CD8-positive, alpha-beta memory T cell (primary cell): ENCODE data around the gene ALG13. TPM values are rescaled to one million over a fixed set of nuclear protein-coding genes. Genes with fewer than 3 reads are reported as not detected.

Source experiments
- CTCF ChIA-PET: fragments of 350-600 bp; sonication (Branson Sonifier 250); formaldehyde crosslinking; loops from one replicate; lab custom pipeline; 2021; ENCODE audit warnings: antibody characterized with exemption; lab: Charles Lee
- POLR2A ChIA-PET: fragments of 350-600 bp; sonication (Branson Sonifier 250); formaldehyde crosslinking; loops from one replicate; lab custom pipeline; 2021; ENCODE audit warnings: antibody characterized with exemption; lab: Charles Lee
- DNase-seq, 5 donors: peaks; one replicate each; pipeline versions ENCODE4 v3.0.0 to v3.0.0-alpha.2; 2020 to 2022; ENCODE audit warnings: mixed read lengths in 1 of 5
- H3K27ac ChIP-seq: one replicate; pipeline ENCODE4 v1.7.0; 2013; ENCODE audit warnings: low read depth, mild to moderate bottlenecking, low read length, moderate library complexity
- H3K27me3 ChIP-seq: 2 replicates; pipeline ENCODE4 v1.7.0; 2013; ENCODE audit warnings: low read length, mild to moderate bottlenecking; ENCODE audit not compliant: insufficient read depth, poor library complexity, severe bottlenecking
- H3K36me3 ChIP-seq: 2 replicates; pipeline ENCODE4 v1.7.0; 2013; ENCODE audit warnings: mild to moderate bottlenecking, low read length, moderate library complexity; ENCODE audit not compliant: insufficient read depth
- H3K4me1 ChIP-seq: 2 replicates; pipeline ENCODE4 v1.7.0; 2013; ENCODE audit warnings: mild to moderate bottlenecking, low read length, moderate library complexity; ENCODE audit not compliant: insufficient read depth
- H3K4me3 ChIP-seq: 2 replicates; pipeline ENCODE4 v1.7.0; 2013; ENCODE audit warnings: mild to moderate bottlenecking, low read length
- H3K9me3 ChIP-seq: 2 replicates; pipeline ENCODE4 v1.7.0; 2013; ENCODE audit warnings: mild to moderate bottlenecking, low read length
- H3K27ac Mint-ChIP-seq, 8 donors: one replicate each; pipeline ENCODE4 v1.8.0; 2020 to 2021; ENCODE audit warnings: mixed read lengths in 8 of 8, mild to moderate bottlenecking in 6 of 8, inconsistent platforms in 3 of 8, moderate library complexity in 3 of 8
- H3K27me3 Mint-ChIP-seq, 2 donors: one replicate each; pipeline ENCODE4 v1.8.0; 2020 to 2021; ENCODE audit warnings: mixed read lengths in 2 of 2, mild to moderate bottlenecking in 1 of 2, moderate library complexity in 1 of 2
- H3K36me3 Mint-ChIP-seq, 3 donors: one replicate each; pipeline ENCODE4 v1.8.0; 2020 to 2021; ENCODE audit warnings: mixed read lengths in 3 of 3, inconsistent platforms in 1 of 3, mild to moderate bottlenecking in 1 of 3
- H3K4me1 Mint-ChIP-seq, 3 donors: one replicate each; pipeline ENCODE4 v1.8.0; 2020 to 2021; ENCODE audit warnings: mixed read lengths in 3 of 3, inconsistent platforms in 1 of 3, mild to moderate bottlenecking in 1 of 3
- H3K4me3 Mint-ChIP-seq, 7 donors: one replicate each; pipeline ENCODE4 v1.8.0; 2020 to 2021; ENCODE audit warnings: mixed read lengths in 7 of 7, mild to moderate bottlenecking in 6 of 7, moderate library complexity in 4 of 7, inconsistent platforms in 2 of 7
- H3K9me3 Mint-ChIP-seq, 5 donors: one replicate each; pipeline ENCODE4 v1.8.0; 2020 to 2022; ENCODE audit warnings: mixed read lengths in 5 of 5, mild to moderate bottlenecking in 3 of 5, moderate library complexity in 2 of 5, inconsistent platforms in 1 of 5
- polyA plus RNA-seq: library from polyadenylated mRNA; unstranded; fragments of 300-500 nt; fragmentation: Illumina TruSeq; gene quantifications from one replicate; pipeline ENCODE4 v1.2.3, GENCODE V29; 2021
- total RNA-seq, 2 experiments: library from RNA; stranded (reverse); gene quantifications; one replicate each; pipeline ENCODE4 v1.2.3, GENCODE V29; 2021

The ALG13 gene
- total and polyA plus RNA-seq, 3 experiments from 2014 or later = 49.9 to 55.4 (median 52.6) TPM

GRCh38 chrX:111719426-111720210 lies 38.6 kb downstream of the ALG13 start:
- no peak for DNase-seq
- Histone ChIP-seq H3K4me1 (no peaks in the 10 kb centered on the region), H3K9me3 (no peaks in the 10 kb centered on the region), H3K27me3 (no peaks in the 10 kb centered on the region), H3K36me3 (no peaks in the 10 kb centered on the region), H3K27ac (no peak overlapping the region), H3K4me3 (no peak overlapping the region)
- CTCF ChIA-PET = interaction anchor here (1.1 kb wide), 1 partner anchor 38 kb away, joined by 3 read pairs; the partner anchor contains the start of gene ALG13
- Mint-ChIP-seq H3K36me3 (peaks cover 0 to 53% (median 2%) of the 10 kb centered on the region in 3 donors), H3K4me3 (no peak overlapping the region), H3K4me1 (no peaks in the 10 kb centered on the region), H3K27ac (peak overlapping the region in 3 of 8 donors; percentile 13 to 63 (median 63)), H3K9me3 (no peaks in the 10 kb centered on the region), H3K27me3 (no peaks in the 10 kb centered on the region)
- POLR2A ChIA-PET = no interaction called here

- Histone ChIP-seq H3K36me3 (no peaks in the 10 kb centered on the region), H3K4me1 (no peaks in the 10 kb centered on the region), H3K4me3 (no peak overlapping the region), H3K9me3 (no peaks in the 10 kb centered on the region), H3K27me3 (no peaks in the 10 kb centered on the region), H3K27ac (no peak overlapping the region)
- DNase-seq = no peak
- H3K27me3 Mint-ChIP-seq = no peaks in the 10 kb centered on the region
- H3K9me3 Mint-ChIP-seq = no peaks in the 10 kb centered on the region
- no peak overlapping the region for H3K4me3 Mint-ChIP-seq
- CTCF ChIA-PET = no interaction called here
- no peak overlapping the region for H3K27ac Mint-ChIP-seq
- POLR2A ChIA-PET = no interaction called here
- no peaks in the 10 kb centered on the region for H3K4me1 Mint-ChIP-seq
- peaks cover 0 to 83% (median 9%) of the 10 kb centered on the region in 3 donors for H3K36me3 Mint-ChIP-seq
Observed at GRCh38 chrX:111728096-111728495, 47.1 kb downstream of the ALG13 start.

- Mint-ChIP-seq H3K4me3 (peak overlapping the region in 1 of 7 donors; percentile 32), H3K27ac (no peak overlapping the region), H3K4me1 (no peaks in the 10 kb centered on the region), H3K36me3 (peaks cover 6 to 90% (median 12%) of the 10 kb centered on the region in 3 donors), H3K9me3 (no peaks in the 10 kb centered on the region), H3K27me3 (no peaks in the 10 kb centered on the region)
- no peaks in the 10 kb centered on the region for H3K27me3 ChIP-seq
- no peak for DNase-seq
- no peaks in the 10 kb centered on the region for H3K4me1 ChIP-seq
- H3K4me3 ChIP-seq = no peak overlapping the region
- peaks cover 6% of the 10 kb centered on the region for H3K36me3 ChIP-seq
- ChIA-PET CTCF (no interaction called here), POLR2A (no interaction called here)
- no peak overlapping the region for H3K27ac ChIP-seq
- H3K9me3 ChIP-seq = no peaks in the 10 kb centered on the region
Observed at GRCh38 chrX:111731351-111731750, 50.4 kb downstream of the ALG13 start.

- no peaks in the 10 kb centered on the region for H3K27me3 ChIP-seq
- no peak overlapping the region for H3K27ac Mint-ChIP-seq
- H3K4me1 Mint-ChIP-seq = no peaks in the 10 kb centered on the region
- H3K27me3 Mint-ChIP-seq = peaks cover 0 to 6% of the 10 kb centered on the region in 2 donors
- H3K4me3 Mint-ChIP-seq = no peak overlapping the region
- H3K36me3 Mint-ChIP-seq = peaks cover 6 to 85% (median 12%) of the 10 kb centered on the region in 3 donors
- H3K9me3 Mint-ChIP-seq = no peaks in the 10 kb centered on the region
- CTCF ChIA-PET = no interaction called here
- POLR2A ChIA-PET = no interaction called here
- H3K27ac ChIP-seq = no peak overlapping the region
- DNase-seq = no peak
- H3K36me3 ChIP-seq = peaks cover 14% of the 10 kb centered on the region
- no peak overlapping the region for H3K4me3 ChIP-seq
- no peaks in the 10 kb centered on the region for H3K4me1 ChIP-seq
- no peaks in the 10 kb centered on the region for H3K9me3 ChIP-seq
Observed at GRCh38 chrX:111736571-111736970, 55.6 kb downstream of the ALG13 start.

- Histone ChIP-seq H3K4me1 (no peaks in the 10 kb centered on the region), H3K27ac (no peak overlapping the region), H3K9me3 (no peaks in the 10 kb centered on the region), H3K36me3 (peaks cover 8% of the 10 kb centered on the region), H3K4me3 (no peak overlapping the region), H3K27me3 (no peaks in the 10 kb centered on the region)
- Mint-ChIP-seq H3K27me3 (peaks cover 0 to 6% of the 10 kb centered on the region in 2 donors), H3K4me3 (no peak overlapping the region), H3K36me3 (peaks cover 3 to 83% (median 13%) of the 10 kb centered on the region in 3 donors), H3K27ac (no peak overlapping the region), H3K4me1 (no peaks in the 10 kb centered on the region), H3K9me3 (no peaks in the 10 kb centered on the region)
- no peak for DNase-seq
- POLR2A ChIA-PET = no interaction called here
- CTCF ChIA-PET = no interaction called here
Observed at GRCh38 chrX:111742018-111742417, 61.0 kb downstream of the ALG13 start.

GRCh38 chrX:111743316-111743715 lies 62.3 kb downstream of the ALG13 start:
- no peaks in the 10 kb centered on the region for H3K27me3 ChIP-seq
- DNase-seq = no peak
- H3K4me1 Mint-ChIP-seq = no peaks in the 10 kb centered on the region
- ChIA-PET POLR2A (no interaction called here), CTCF (no interaction called here)
- H3K36me3 ChIP-seq = no peaks in the 10 kb centered on the region
- no peak overlapping the region for H3K4me3 ChIP-seq
- no peaks in the 10 kb centered on the region for H3K9me3 Mint-ChIP-seq
- H3K27me3 Mint-ChIP-seq = peaks cover 0 to 2% of the 10 kb centered on the region in 2 donors
- H3K27ac ChIP-seq = no peak overlapping the region
- no peak overlapping the region for H3K27ac Mint-ChIP-seq
- no peaks in the 10 kb centered on the region for H3K4me1 ChIP-seq
- no peaks in the 10 kb centered on the region for H3K9me3 ChIP-seq
- peaks cover 4 to 81% (median 15%) of the 10 kb centered on the region in 3 donors for H3K36me3 Mint-ChIP-seq
- no peak overlapping the region for H3K4me3 Mint-ChIP-seq

- Mint-ChIP-seq H3K27ac (no peak overlapping the region), H3K4me3 (no peak overlapping the region), H3K9me3 (peaks cover 0 to 5% (median 2%) of the 10 kb centered on the region in 5 donors), H3K4me1 (peaks cover 0 to 6% (median 2%) of the 10 kb centered on the region in 3 donors), H3K27me3 (peaks cover 0 to 4% of the 10 kb centered on the region in 2 donors), H3K36me3 (peaks cover 21 to 67% (median 32%) of the 10 kb centered on the region in 3 donors)
- no peak overlapping the region for H3K4me3 ChIP-seq
- ChIA-PET CTCF (no interaction called here), POLR2A (no interaction called here)
- H3K27ac ChIP-seq = no peak overlapping the region
- DNase-seq = no peak
- H3K27me3 ChIP-seq = no peaks in the 10 kb centered on the region
- no peaks in the 10 kb centered on the region for H3K4me1 ChIP-seq
- H3K36me3 ChIP-seq = peaks cover 4% of the 10 kb centered on the region
- H3K9me3 ChIP-seq = no peaks in the 10 kb centered on the region
Observed at GRCh38 chrX:111756486-111756885, 75.5 kb downstream of the ALG13 start.

- no peaks in the 10 kb centered on the region for H3K36me3 ChIP-seq
- POLR2A ChIA-PET = no interaction called here
- H3K4me1 ChIP-seq = no peaks in the 10 kb centered on the region
- peaks cover 0 to 3% of the 10 kb centered on the region in 2 donors for H3K27me3 Mint-ChIP-seq
- CTCF ChIA-PET = no interaction called here
- H3K36me3 Mint-ChIP-seq = peaks cover 10 to 58% (median 11%) of the 10 kb centered on the region in 3 donors
- H3K9me3 ChIP-seq = no peaks in the 10 kb centered on the region
- no peaks in the 10 kb centered on the region for H3K27me3 ChIP-seq
- DNase-seq = no peak
- H3K9me3 Mint-ChIP-seq = peaks cover 0 to 2% (median 0%) of the 10 kb centered on the region in 5 donors
- H3K27ac Mint-ChIP-seq = peak overlapping the region in 1 of 8 donors; percentile 6
- H3K27ac ChIP-seq = no peak overlapping the region
- no peak overlapping the region for H3K4me3 Mint-ChIP-seq
- peaks cover 0 to 13% (median 2%) of the 10 kb centered on the region in 3 donors for H3K4me1 Mint-ChIP-seq
- no peak overlapping the region for H3K4me3 ChIP-seq
Observed at GRCh38 chrX:111759686-111760085, 78.7 kb downstream of the ALG13 start.
